Hepatic stellate cell (primary cell): ENCODE measurements around the gene KDM5B.

Experiments used
- DNase-seq: peaks from one replicate; pipeline ENCODE4 v3.0.0; 2011; ENCODE audit warnings: low spot score

Gene KDM5B

GRCh38 chr1:202711949-202712635, 96.1 kb downstream of the KDM5B start:
- no peak for DNase-seq

- DNase-seq: no peak
Observed at GRCh38 chr1:202710070-202711045, 97.9 kb downstream of the KDM5B start, which contains the start of gene SYT2. Gene SYT2 (minus strand): TSS chr1:202710454. CDS start chr1:202605772, 104,682 bp downstream.

- DNase-seq: no peak
Observed at GRCh38 chr1:202709276-202710041, 98.8 kb downstream of the KDM5B start.

GRCh38 chr1:202708456-202709275, 99.6 kb downstream of the KDM5B start:
- no peak for DNase-seq

GRCh38 chr1:202706851-202707250, 101.4 kb downstream of the KDM5B start:
- DNase-seq: no peak

- DNase-seq: no peak
Observed at GRCh38 chr1:202704601-202705000, 103.6 kb downstream of the KDM5B start.

- no peak for DNase-seq
Observed at GRCh38 chr1:202703191-202703590, 105.0 kb downstream of the KDM5B start.

- no peak for DNase-seq
Observed at GRCh38 chr1:202702088-202702487, 106.1 kb downstream of the KDM5B start.

GRCh38 chr1:202701200-202701599, 107.0 kb downstream of the KDM5B start:
- DNase-seq: no peak

- no peak for DNase-seq
Observed at GRCh38 chr1:202700061-202700460, 108.2 kb downstream of the KDM5B start.

GRCh38 chr1:202698276-202698675, 109.9 kb downstream of the KDM5B start:
- no peak for DNase-seq

- no peak for DNase-seq
Observed at GRCh38 chr1:202697038-202697437, 111.2 kb downstream of the KDM5B start.

GRCh38 chr1:202694314-202694713, 113.9 kb downstream of the KDM5B start:
- DNase-seq: no peak

GRCh38 chr1:202692959-202693555, 115.2 kb downstream of the KDM5B start:
- peak; percentile 70 for DNase-seq

- DNase-seq: no peak
Observed at GRCh38 chr1:202691816-202692215, 116.4 kb downstream of the KDM5B start.

- no peak for DNase-seq
Observed at GRCh38 chr1:202689493-202690342, 118.5 kb downstream of the KDM5B start.

GRCh38 chr1:202689082-202689481, 119.1 kb downstream of the KDM5B start:
- DNase-seq: no peak

- no peak for DNase-seq
Observed at GRCh38 chr1:202688401-202688800, 119.8 kb downstream of the KDM5B start.

GRCh38 chr1:202687798-202688197, 120.4 kb downstream of the KDM5B start:
- no peak for DNase-seq

GRCh38 chr1:202687370-202687769, 120.9 kb downstream of the KDM5B start:
- DNase-seq: no peak
